Stomach (tissue), 4 donors: ENCODE results near the gene CRB2.

Source experiments
- CTCF ChIP-seq, 7 experiments: fragments of 450-650 bp in 4 of 7; fragments of 200-600 bp in 3 of 7; sonication (generic) in 3 of 7; IDR thresholded peaks; one replicate each; pipeline ENCODE4 v1.5.1; 2016 to 2019; ENCODE audit warnings: antibody characterized with exemption in 7 of 7, control low read depth in 2 of 7, mild to moderate bottlenecking in 1 of 7
- EP300 ChIP-seq: sonication (generic); formaldehyde crosslinking; IDR thresholded peaks from one replicate; pipeline ENCODE4 v1.6.1; 2017; ENCODE audit warnings: antibody characterized with exemption
- POLR2A ChIP-seq, 4 donors: fragments of 450-650 bp; IDR thresholded peaks; one replicate each; pipeline ENCODE4 v1.6.1; 2016; ENCODE audit warnings: antibody characterized with exemption in 4 of 4, control low read depth in 2 of 4, mild to moderate bottlenecking in 1 of 4, moderate library complexity in 1 of 4
- POLR2AphosphoS5 ChIP-seq, 3 donors: sonication (generic); formaldehyde crosslinking; IDR thresholded peaks; one replicate each; pipeline ENCODE4 v1.6.1; 2016; ENCODE audit warnings: antibody characterized with exemption in 3 of 3

DNA sequence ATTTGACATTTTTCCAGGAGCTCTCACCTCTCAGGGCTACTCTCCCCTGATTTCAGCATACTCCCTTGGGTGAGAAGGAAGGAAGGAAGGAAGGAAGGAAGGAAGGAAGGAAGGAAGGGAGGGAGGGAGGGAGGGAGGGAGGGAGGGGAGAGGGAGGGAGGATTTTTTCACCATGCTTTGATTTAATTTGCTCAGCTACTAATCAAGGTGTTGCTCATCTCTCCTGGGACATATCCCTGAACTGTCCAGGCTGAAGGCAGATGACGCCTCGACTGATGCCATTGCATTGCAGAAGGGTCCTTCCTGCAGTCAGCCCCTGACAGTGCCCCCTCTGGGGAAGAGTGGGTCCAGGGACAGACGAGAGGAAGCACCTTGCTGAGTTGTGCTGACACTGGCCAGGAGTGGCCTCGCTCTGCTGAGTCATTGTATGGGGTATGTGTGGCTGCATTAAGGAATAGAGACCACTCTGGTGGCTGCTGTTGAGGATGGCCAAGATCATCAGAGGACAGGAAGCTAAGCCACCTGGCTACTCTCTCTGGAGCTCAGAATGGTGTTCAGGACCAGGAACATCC is 43.6 kb upstream of the CRB2 start:
- TF ChIP-seq CTCF (IDR thresholded peaks at IDR 0.05) = no peak
- TF ChIP-seq POLR2A (IDR thresholded peaks at IDR 0.05) = no peak
- TF ChIP-seq EP300 = no peak
- no peak for TF ChIP-seq POLR2AphosphoS5 (IDR thresholded peaks at IDR 0.05)
